ENCODE results near the gene C1orf21. TPM values are rescaled to one million over a fixed set of nuclear protein-coding genes. Genes with fewer than 3 reads are reported as not detected.

The C1orf21 gene
- total and polyA plus RNA-seq, 2 donors = 13.6 to 42.7 TPM

GRCh38 chr1:184533915-184534314 is 147.1 kb downstream of the C1orf21 start:
- Histone ChIP-seq H3K9me3 (ENCODE audit: control insufficient read depth in 2 of 2, insufficient read depth in 1 of 2, low read length in 1 of 2) (no peaks in the 10 kb centered on the region), H3K27ac (ENCODE audit: low read depth in 1 of 2, low read length in 1 of 2) (no peak overlapping the region), H3K4me1 (ENCODE audit: control insufficient read depth in 2 of 2, insufficient read depth in 2 of 2, low read length in 2 of 2) (no peaks in the 10 kb centered on the region), H3K27me3 (ENCODE audit: control insufficient read depth in 2 of 2, insufficient read depth in 1 of 2, low read length in 1 of 2) (no peaks in the 10 kb centered on the region), H3K4me3 (ENCODE audit: low read length in 2 of 2) (no peak overlapping the region), H3K36me3 (ENCODE audit: control insufficient read depth in 2 of 2, insufficient read depth in 2 of 2, low read length in 1 of 2) (no peaks in the 10 kb centered on the region)
- DNase-seq (ENCODE audit: low read depth in 6 of 9, low spot score in 9 of 9) = no peak
- WGBS = 97% methylated on average over 4 of the region's 4 CpGs

GRCh38 chr1:184534690-184535089 is 147.9 kb downstream of the C1orf21 start:
- Histone ChIP-seq H3K27ac (ENCODE audit: low read depth in 1 of 2, low read length in 1 of 2) (no peak overlapping the region), H3K4me3 (ENCODE audit: low read length in 2 of 2) (no peak overlapping the region), H3K36me3 (ENCODE audit: control insufficient read depth in 2 of 2, insufficient read depth in 2 of 2, low read length in 1 of 2) (no peaks in the 10 kb centered on the region), H3K27me3 (ENCODE audit: control insufficient read depth in 2 of 2, insufficient read depth in 1 of 2, low read length in 1 of 2) (no peaks in the 10 kb centered on the region), H3K4me1 (ENCODE audit: control insufficient read depth in 2 of 2, insufficient read depth in 2 of 2, low read length in 2 of 2) (no peaks in the 10 kb centered on the region), H3K9me3 (ENCODE audit: control insufficient read depth in 2 of 2, insufficient read depth in 1 of 2, low read length in 1 of 2) (no peaks in the 10 kb centered on the region)
- 96% methylated on average over 7 of the region's 7 CpGs for WGBS
- no peak for DNase-seq (ENCODE audit: low read depth in 6 of 9, low spot score in 9 of 9)

- H3K4me1 ChIP-seq (ENCODE audit: control insufficient read depth in 2 of 2, insufficient read depth in 2 of 2, low read length in 2 of 2) = no peaks in the 10 kb centered on the region
Observed at GRCh38 chr1:184535191-184535970, 148.6 kb downstream of the C1orf21 start.

GRCh38 chr1:184536246-184536985 is 149.6 kb downstream of the C1orf21 start:
- H3K4me1 ChIP-seq (ENCODE audit: control insufficient read depth in 2 of 2, insufficient read depth in 2 of 2, low read length in 2 of 2) = no peaks in the 10 kb centered on the region
- DNase-seq (ENCODE audit: low read depth in 6 of 9, low spot score in 9 of 9) = no peak
- 97% methylated on average over 8 of the region's 8 CpGs for WGBS

More at GRCh38 chr1:184535191-184535970, 148.6 kb downstream of the C1orf21 start:
- no peak for DNase-seq (ENCODE audit: low read depth in 6 of 9, low spot score in 9 of 9)
- Histone ChIP-seq H3K27me3 (ENCODE audit: control insufficient read depth in 2 of 2, insufficient read depth in 1 of 2, low read length in 1 of 2) (no peaks in the 10 kb centered on the region), H3K9me3 (ENCODE audit: control insufficient read depth in 2 of 2, insufficient read depth in 1 of 2, low read length in 1 of 2) (no peaks in the 10 kb centered on the region), H3K4me3 (ENCODE audit: low read length in 2 of 2) (no peak overlapping the region), H3K27ac (ENCODE audit: low read depth in 1 of 2, low read length in 1 of 2) (no peak overlapping the region), H3K36me3 (ENCODE audit: control insufficient read depth in 2 of 2, insufficient read depth in 2 of 2, low read length in 1 of 2) (no peaks in the 10 kb centered on the region)
- WGBS = 91% methylated on average over 5 of the region's 5 CpGs

GRCh38 chr1:184539580-184539979 is 152.8 kb downstream of the C1orf21 start:
- 96% methylated on average over 2 of the region's 2 CpGs for WGBS
- no peaks in the 10 kb centered on the region for H3K4me1 ChIP-seq (ENCODE audit: control insufficient read depth in 2 of 2, insufficient read depth in 2 of 2, low read length in 2 of 2)
- no peak for DNase-seq (ENCODE audit: low read depth in 6 of 9, low spot score in 9 of 9)
- H3K9me3 ChIP-seq (ENCODE audit: control insufficient read depth in 2 of 2, insufficient read depth in 1 of 2, low read length in 1 of 2) = no peaks in the 10 kb centered on the region
- no peak overlapping the region for H3K27ac ChIP-seq (ENCODE audit: low read depth in 1 of 2, low read length in 1 of 2)
- H3K4me3 ChIP-seq (ENCODE audit: low read length in 2 of 2) = no peak overlapping the region
- H3K36me3 ChIP-seq (ENCODE audit: control insufficient read depth in 2 of 2, insufficient read depth in 2 of 2, low read length in 1 of 2) = no peaks in the 10 kb centered on the region
- no peaks in the 10 kb centered on the region for H3K27me3 ChIP-seq (ENCODE audit: control insufficient read depth in 2 of 2, insufficient read depth in 1 of 2, low read length in 1 of 2)

More at GRCh38 chr1:184536246-184536985, 149.6 kb downstream of the C1orf21 start:
- H3K9me3 ChIP-seq (ENCODE audit: control insufficient read depth in 2 of 2, insufficient read depth in 1 of 2, low read length in 1 of 2) = no peaks in the 10 kb centered on the region
- H3K4me3 ChIP-seq (ENCODE audit: low read length in 2 of 2) = no peak overlapping the region
- H3K27me3 ChIP-seq (ENCODE audit: control insufficient read depth in 2 of 2, insufficient read depth in 1 of 2, low read length in 1 of 2) = no peaks in the 10 kb centered on the region
- H3K36me3 ChIP-seq (ENCODE audit: control insufficient read depth in 2 of 2, insufficient read depth in 2 of 2, low read length in 1 of 2) = no peaks in the 10 kb centered on the region
- H3K27ac ChIP-seq (ENCODE audit: low read depth in 1 of 2, low read length in 1 of 2) = no peak overlapping the region

- 95% methylated on average over 9 of the region's 9 CpGs for WGBS
- Histone ChIP-seq H3K27ac (ENCODE audit: low read depth in 1 of 2, low read length in 1 of 2) (peak overlapping the region; percentile 15 to 22), H3K27me3 (ENCODE audit: control insufficient read depth in 2 of 2, insufficient read depth in 1 of 2, low read length in 1 of 2) (no peaks in the 10 kb centered on the region), H3K4me3 (ENCODE audit: low read length in 2 of 2) (no peak overlapping the region), H3K36me3 (ENCODE audit: control insufficient read depth in 2 of 2, insufficient read depth in 2 of 2, low read length in 1 of 2) (no peaks in the 10 kb centered on the region), H3K9me3 (ENCODE audit: control insufficient read depth in 2 of 2, insufficient read depth in 1 of 2, low read length in 1 of 2) (no peaks in the 10 kb centered on the region), H3K4me1 (ENCODE audit: control insufficient read depth in 2 of 2, insufficient read depth in 2 of 2, low read length in 2 of 2) (no peaks in the 10 kb centered on the region)
- no peak for DNase-seq (ENCODE audit: low read depth in 6 of 9, low spot score in 9 of 9)
Observed at GRCh38 chr1:184541537-184542152, 154.8 kb downstream of the C1orf21 start.

GRCh38 chr1:184542291-184542690 is 155.5 kb downstream of the C1orf21 start:
- Histone ChIP-seq H3K27ac (ENCODE audit: low read depth in 1 of 2, low read length in 1 of 2) (no peak overlapping the region), H3K4me1 (ENCODE audit: control insufficient read depth in 2 of 2, insufficient read depth in 2 of 2, low read length in 2 of 2) (no peaks in the 10 kb centered on the region), H3K27me3 (ENCODE audit: control insufficient read depth in 2 of 2, insufficient read depth in 1 of 2, low read length in 1 of 2) (no peaks in the 10 kb centered on the region), H3K36me3 (ENCODE audit: control insufficient read depth in 2 of 2, insufficient read depth in 2 of 2, low read length in 1 of 2) (no peaks in the 10 kb centered on the region), H3K9me3 (ENCODE audit: control insufficient read depth in 2 of 2, insufficient read depth in 1 of 2, low read length in 1 of 2) (no peaks in the 10 kb centered on the region), H3K4me3 (ENCODE audit: low read length in 2 of 2) (no peak overlapping the region)
- no peak for DNase-seq (ENCODE audit: low read depth in 6 of 9, low spot score in 9 of 9)
- WGBS = 97% methylated on average over 3 of the region's 3 CpGs

- Histone ChIP-seq H3K9me3 (ENCODE audit: control insufficient read depth in 2 of 2, insufficient read depth in 1 of 2, low read length in 1 of 2) (no peaks in the 10 kb centered on the region), H3K27me3 (ENCODE audit: control insufficient read depth in 2 of 2, insufficient read depth in 1 of 2, low read length in 1 of 2) (no peaks in the 10 kb centered on the region), H3K4me1 (ENCODE audit: control insufficient read depth in 2 of 2, insufficient read depth in 2 of 2, low read length in 2 of 2) (no peaks in the 10 kb centered on the region), H3K4me3 (ENCODE audit: low read length in 2 of 2) (no peak overlapping the region), H3K27ac (ENCODE audit: low read depth in 1 of 2, low read length in 1 of 2) (peak overlapping the region in 1 of 2 donors; percentile 8), H3K36me3 (ENCODE audit: control insufficient read depth in 2 of 2, insufficient read depth in 2 of 2, low read length in 1 of 2) (no peaks in the 10 kb centered on the region)
- DNase-seq (ENCODE audit: low read depth in 6 of 9, low spot score in 9 of 9) = no peak
- 93% methylated on average over 4 of the region's 4 CpGs for WGBS
Observed at GRCh38 chr1:184545601-184546000, 158.8 kb downstream of the C1orf21 start.

- WGBS = 96% methylated on average over 1 of the region's 1 CpG
- H3K27ac ChIP-seq (ENCODE audit: low read depth in 1 of 2, low read length in 1 of 2) = no peak overlapping the region
- H3K36me3 ChIP-seq (ENCODE audit: control insufficient read depth in 2 of 2, insufficient read depth in 2 of 2, low read length in 1 of 2) = no peaks in the 10 kb centered on the region
- H3K4me3 ChIP-seq (ENCODE audit: low read length in 2 of 2) = no peak overlapping the region
- DNase-seq (ENCODE audit: low read depth in 6 of 9, low spot score in 9 of 9) = no peak
- no peaks in the 10 kb centered on the region for H3K9me3 ChIP-seq (ENCODE audit: control insufficient read depth in 2 of 2, insufficient read depth in 1 of 2, low read length in 1 of 2)
- H3K4me1 ChIP-seq (ENCODE audit: control insufficient read depth in 2 of 2, insufficient read depth in 2 of 2, low read length in 2 of 2) = no peaks in the 10 kb centered on the region
- no peaks in the 10 kb centered on the region for H3K27me3 ChIP-seq (ENCODE audit: control insufficient read depth in 2 of 2, insufficient read depth in 1 of 2, low read length in 1 of 2)
Observed at GRCh38 chr1:184552446-184552845, 165.6 kb downstream of the C1orf21 start.
